ENCODE results near the gene UBE2M.

The UBE2M gene

DNA sequence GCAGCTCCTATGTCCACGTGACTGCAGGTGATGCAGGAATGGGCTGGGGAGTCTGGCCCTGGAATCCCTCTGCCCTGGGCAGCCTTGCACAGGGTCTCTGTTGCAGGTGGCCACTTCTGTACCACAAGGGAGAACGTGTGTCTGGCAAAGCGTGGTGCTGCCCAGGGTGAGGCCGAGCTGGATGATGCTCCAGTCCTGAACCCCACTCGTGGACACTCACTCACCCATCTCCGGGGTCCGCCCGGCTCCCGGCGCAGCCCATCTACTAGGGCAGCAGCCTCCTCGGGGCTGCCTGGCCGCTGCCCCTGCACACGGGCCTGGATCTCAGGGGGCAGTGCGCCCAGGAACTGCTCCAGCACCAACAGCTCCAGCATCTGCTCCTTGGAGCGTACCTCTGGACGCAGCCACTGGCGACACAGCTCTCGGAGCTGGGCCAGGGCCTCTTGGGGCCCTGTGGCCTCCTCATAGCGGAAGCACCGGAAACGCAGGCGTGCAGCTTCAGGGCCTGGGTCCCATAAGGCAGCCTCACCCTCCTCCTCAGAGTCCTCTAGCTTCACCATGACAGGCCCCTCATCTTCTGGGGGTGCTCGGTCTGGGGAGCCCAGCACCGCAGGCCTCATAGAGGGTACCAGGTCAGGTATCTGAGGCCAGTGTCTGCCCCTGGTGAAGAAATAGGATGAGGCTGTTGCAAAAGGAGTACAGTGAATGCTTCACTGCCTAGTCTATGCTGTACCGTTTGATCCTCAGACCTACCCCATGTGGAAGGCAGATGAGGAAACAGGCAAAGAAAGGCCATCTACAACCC is 12.6 kb upstream of the UBE2M start:
- no peak for DNase-seq

DNA sequence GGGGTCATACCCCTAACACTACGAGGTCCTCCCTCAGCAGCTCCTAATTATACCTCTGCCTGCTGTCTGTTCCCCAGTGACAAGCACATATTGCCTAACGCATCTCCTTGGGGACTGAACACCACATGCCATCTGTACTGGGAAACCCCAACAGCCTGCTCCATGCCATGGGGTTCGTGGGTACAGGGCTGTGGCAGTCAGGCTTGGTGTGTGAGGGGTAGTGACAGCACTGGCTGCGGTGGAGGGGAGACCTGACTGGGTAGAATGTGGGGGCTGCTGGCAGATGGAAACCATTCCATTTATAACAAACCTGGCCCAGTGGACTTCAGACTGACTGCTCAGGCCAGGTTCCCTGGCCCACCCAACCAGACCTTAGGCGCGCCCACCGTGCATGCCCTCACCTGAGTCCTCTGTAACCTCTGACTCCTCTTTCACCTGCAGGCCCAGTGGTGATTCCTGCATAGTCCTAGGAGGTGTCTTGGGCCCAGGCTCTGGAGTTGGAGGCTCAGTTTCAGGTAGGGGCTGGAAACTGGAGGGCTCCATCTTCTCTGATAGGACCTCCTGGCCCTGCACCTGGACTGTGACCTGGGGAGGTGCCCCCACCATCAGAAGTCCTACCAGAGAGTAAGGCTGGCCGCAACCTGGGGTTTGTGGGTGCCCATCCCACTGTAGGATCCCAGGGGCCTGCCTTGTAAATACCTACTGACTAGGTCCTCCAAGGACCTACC is 11.7 kb upstream of the UBE2M start:
- DNase-seq = no peak

DNA sequence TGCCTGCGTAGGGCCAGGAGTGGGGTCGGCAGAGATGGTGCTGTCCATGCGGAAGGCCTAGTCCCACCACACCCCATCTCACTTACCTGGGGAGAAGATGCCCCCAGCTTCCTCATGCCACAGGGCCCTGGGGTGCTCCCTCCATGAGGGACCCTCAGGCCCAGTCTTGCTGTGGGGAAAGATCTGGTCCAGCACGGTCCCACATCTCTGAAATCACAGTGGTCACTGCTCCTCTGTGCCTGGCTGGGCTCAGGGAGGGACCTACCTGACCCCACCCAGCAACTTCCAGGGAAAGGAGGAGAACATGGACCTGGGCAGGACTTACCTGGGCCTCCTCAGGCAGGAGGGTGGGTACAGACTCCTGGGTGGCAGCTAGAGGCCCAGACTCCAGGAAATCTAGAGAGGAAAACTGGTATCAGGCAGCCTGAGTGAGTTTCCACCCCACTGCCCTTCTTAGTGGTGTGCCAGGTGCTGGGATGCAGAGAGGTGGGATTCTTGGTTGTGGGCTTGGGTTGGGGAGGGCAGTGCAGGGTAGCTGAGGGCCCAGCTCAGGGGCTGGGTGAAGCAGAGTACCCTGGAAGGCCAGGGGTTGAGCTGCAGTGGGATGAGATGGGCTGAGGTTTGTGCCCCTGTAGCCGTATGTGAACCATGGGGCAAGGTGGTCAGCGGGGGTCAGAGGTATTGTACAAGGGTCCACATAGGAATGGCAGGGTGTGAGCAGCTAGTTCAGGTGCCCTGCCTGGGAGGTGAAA is 11.0 kb upstream of the UBE2M start:
- no peak for DNase-seq

DNA sequence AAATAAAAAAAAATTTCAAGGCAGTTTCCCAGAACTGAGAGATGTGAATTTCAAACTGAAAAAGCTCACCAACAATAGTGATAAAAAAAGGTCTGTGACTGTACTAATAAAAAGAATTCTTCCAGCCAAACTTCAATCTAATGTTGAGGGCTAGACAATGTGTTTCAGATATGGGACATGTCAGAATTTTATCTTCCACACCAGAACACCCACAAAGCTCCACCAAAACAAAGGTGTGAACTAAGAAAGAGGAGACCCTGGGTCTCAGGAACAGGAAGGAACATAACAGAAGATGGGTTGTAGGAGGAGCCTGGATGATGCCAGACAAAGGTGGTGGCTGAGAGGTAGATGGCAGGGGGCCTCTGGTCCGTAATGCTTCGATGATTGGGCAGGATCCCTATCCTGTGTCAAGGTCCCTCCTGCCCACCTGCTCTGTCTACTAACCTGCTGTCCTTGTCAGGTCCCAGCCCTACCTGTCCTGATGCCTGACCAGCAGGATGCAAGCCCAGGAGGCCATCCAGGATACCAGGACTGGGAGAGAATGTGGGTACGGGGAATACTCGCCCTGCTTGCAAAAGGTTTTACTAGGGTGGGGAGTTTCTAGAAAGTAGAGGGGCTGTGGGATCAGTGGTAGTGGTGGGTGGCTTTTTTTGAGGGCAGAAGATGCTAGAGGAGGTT is 10.2 kb upstream of the UBE2M start:
- DNase-seq = no peak

DNA sequence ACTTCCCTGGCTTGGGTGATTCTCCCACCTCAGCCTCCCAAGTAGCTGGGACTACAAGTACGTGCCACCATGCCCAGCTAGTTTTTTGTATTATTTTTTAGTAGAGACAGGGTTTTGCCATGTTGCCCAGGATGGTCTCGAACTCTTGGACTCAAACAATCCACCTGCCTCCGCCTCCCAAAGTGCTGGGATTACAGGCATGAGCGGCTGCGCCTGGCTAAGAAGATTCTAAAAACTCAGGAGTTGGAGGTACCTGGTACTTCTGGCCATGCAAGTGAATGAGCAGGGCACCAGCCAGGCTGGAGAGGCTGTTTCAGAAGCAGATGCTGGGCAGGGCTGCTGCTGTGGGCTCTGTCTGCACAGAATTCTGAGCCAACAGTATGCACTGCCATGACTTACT is 8.6 kb upstream of the UBE2M start:
- no peak for DNase-seq

DNA sequence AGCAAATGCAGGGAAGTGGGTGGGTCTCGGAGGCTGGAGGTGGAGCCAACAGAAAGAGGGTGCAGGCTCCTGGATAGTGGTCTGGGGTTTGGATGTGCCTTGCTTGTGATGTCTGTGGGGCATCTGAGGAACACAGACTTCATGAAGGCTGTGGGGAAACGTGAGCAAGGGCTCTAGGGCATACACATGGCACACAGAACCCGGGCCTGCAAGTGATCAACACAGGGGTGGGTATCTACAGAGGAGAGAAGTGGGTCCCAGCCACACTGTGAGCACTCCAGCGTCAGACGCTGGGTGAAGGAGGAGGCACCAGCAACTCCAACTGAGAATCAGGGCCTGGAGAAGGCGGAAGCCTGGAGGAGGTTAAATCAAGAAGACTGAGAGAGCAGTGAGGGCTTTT is 5.4 kb upstream of the UBE2M start:
- no peak for DNase-seq

DNA sequence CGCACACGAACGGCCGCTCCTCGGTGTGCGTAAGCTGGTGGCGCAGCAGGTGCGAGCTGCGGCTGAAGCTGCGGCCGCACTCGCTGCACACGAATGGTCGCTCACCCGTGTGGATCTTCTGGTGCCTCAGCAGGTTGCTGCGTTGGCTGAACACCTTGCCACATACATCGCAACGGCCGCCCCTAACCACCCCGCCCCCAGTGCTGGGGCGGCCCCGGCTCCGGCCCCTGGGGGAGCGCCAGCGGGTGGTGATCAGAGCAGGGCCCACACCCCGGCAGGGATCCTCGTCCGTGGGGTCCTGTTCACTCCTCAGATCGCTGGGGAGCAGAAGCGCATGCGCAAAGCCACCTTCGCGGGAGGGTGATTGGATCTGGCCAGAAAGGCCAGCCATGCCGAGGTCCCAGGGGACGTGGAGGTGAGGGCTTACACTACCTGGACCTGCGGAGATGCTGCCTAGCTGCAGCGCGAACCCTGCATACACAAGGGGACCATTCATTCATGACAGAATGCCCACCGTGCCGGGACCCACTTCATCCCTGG is 4.7 kb upstream of the UBE2M start:
- no peak for DNase-seq

DNA sequence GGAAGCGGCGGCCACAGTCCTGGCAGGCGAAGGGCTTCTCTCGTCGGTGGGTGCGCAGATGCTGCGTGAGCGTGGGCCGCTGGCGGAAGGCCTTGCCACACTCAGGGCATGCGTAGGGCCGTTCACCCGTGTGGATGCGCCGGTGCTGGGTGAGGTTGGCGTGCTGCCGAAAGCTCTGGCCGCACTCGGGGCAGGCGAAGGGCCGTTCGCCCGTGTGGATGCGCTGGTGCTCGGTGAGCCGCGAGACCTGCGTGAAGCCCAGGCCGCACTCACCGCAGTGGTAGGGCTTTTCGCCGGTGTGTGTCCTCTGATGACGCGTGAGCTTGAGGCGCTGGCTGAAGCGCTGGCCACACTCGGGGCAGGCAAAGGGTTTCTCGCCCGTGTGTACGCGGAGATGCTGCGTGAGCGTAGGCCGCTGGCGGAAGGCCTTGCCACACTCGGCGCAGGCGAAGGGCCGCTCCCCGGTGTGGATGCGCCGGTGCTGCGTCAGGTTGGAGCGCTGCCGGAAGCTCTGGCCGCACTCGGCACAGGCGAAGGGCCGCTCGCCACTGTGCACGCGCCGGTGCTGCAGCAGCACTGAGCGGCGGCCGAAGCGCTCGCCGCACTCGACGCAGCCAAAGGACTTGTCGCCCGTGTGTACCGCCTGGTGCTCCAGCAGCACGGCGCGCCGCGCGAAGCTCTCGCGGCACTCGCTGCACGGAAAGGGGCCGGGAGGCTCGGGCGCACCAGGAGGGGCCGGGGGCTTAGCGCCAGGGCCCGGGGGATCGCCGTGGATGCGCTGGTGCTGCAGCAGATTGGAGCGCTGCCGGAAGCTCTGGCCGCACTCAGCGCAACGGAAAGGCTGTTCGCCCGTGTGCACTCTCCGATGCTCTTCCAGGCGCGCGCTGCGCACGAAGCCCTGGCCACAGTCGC is 4.0 kb upstream of the UBE2M start:
- DNase-seq = no peak

DNA sequence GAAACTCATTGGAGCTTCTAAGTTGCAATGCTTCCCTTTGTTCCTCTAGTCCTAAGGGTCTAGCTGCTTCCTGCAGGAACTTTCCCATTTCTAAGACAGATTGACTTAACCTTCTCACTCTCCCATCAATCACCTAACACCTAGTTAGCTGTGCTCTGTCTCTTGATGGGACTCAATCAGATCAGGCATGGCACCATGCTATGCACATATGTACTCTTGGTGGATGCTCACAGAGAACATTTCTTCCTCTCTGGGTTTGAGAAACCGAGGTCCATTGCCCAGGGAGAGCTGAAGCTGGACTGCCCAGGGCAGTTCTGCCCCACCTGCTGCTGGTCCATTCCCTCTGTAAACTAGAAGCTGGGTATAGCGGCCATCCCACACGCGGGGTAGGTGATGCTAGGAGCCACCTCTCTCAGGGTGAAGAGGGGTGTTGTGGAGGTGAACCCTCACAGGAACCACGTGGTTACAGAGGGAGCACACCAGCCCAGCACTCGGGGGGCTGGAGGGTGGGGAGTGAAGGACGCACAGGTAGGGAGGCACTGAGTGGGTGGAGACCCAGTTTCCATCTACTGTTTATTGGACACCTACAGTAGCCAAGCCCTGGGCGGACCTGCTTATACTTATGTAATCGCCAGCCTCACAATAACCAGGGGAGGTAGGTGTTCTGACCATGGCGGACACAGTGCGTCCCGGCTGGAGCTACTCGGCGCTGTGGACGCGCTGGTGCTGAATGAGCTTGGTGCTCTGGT is 3.1 kb upstream of the UBE2M start:
- DNase-seq = no peak

DNA sequence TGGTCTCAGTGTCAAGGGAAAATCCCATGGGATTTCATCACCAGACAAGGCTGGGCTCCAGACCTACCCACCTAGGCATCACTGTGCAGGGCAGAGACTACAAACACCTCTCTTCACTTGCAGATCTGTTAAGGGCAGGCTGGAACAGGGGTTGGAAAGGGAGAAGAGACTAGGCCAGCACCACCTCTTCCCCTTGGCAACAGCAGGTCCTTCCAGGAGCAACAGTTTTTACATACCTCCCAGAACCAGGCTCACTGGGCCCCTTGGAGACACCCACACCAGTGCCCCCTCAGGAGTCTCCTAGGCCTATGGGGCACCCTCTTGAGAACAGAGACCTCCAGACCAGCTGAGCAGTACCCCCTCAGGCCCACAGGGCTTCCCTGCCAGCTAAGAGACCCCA is 2.5 kb upstream of the UBE2M start:
- DNase-seq = no peak

DNA sequence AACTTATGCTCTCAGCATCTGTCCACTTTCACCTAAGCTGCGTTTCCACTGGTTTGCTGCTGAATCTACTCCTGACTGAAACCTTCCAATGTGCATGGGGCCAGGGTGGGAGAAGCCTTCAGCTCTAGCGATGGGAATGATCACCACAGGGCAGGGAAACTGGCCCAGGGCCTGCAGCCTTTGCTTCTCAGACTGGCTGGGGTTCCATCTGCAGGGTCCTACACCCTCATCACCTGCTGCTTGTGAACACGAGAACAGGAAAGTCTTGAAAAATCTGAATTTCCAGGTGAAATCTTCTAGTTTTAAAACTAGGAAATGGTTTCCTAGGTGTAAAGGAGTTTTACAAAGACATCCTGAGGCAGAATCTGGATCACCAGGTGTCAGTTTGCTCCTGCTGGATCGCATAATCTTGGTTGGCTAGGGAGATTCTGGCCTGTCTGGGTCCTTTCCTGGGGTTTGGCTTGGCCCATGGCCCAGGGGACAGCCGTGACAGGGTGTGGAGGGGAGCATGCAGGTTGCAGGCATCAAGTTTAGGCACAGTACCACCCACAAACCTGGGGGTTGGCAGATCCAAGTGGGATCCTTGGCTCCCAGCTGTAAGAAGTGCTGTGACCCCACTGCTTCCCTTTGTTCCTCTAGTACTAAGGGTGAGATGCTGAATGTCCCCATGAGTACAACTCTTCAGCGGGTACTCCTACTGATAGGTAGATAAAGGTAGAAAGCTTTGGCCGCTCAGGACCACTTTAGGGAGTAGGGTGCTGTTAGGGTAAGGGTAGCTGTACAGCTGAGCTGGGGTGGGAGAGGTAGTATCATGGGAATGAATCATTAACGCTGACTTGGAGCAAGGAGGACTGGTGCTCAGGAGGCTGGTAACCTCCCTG is 1.8 kb upstream of the UBE2M start:
- DNase-seq = no peak

DNA sequence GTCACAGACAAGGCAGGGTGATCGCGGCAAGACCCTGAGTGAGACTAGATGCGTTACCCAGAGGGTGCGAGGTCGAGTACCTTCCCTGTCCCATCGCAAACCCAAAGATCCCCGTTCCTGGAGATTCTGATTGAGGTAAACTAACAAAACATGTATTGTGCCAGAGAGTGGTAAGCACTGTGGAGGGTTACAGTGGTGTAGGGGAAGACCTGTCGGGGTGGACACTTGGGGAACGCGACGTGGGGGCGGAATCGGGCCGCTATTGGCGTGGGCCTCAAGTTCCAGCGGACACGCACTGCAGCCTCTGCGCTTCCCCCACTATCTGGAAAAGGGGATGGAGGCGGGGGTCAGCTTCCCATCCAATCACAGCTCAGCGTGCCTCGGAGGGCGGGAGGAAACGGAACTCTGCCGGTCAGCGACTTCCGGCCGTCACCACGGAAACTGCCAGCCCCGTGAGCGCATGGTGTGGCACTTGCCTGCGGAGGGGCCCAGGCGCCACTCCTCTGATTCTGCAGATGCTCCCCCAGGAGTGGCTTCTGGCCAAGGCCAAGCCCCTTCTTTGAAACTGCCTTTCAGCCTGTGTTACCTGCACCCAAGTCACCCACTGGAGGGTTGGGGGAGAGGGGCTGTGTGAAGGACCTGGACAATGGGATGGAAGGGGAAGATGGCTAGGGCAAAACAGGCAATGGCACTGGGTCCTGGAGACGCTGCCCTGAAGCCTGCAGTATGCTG is 1.0 kb upstream of the UBE2M start:
- DNase-seq = no peak

DNA sequence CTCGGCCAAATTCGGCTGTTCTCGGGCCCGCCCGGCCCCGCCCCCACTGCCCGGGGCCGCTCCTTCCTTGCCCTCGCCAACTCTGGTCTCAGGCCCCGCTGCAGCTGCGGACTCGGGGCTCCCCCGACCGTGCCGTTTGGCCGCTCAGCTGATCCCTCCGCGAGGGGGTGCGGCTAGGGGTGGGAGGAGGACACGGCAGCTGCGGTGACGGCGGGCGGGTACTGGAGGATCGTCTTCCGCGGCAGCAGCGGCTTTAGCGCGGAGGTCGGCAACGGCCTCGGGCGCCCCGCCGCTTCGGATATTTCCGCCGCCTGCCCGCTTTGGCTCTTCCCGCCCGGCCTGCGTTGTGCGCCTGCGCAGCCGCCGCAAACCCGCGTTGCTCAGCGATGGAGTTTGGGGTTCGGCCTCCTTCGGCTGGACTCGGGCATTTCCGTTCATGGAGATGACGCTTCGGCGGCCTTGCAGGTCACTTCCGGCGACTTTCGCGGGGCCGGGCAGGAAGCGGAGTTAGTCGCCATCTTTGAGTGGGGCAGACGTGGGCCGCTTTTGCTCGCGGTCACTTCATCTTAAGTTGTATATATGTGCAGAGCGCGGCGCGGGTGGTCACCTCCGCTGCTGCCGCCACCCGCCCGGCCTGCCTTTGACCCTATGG is 338 bp upstream of the UBE2M start:
- DNase-seq = no peak

DNA sequence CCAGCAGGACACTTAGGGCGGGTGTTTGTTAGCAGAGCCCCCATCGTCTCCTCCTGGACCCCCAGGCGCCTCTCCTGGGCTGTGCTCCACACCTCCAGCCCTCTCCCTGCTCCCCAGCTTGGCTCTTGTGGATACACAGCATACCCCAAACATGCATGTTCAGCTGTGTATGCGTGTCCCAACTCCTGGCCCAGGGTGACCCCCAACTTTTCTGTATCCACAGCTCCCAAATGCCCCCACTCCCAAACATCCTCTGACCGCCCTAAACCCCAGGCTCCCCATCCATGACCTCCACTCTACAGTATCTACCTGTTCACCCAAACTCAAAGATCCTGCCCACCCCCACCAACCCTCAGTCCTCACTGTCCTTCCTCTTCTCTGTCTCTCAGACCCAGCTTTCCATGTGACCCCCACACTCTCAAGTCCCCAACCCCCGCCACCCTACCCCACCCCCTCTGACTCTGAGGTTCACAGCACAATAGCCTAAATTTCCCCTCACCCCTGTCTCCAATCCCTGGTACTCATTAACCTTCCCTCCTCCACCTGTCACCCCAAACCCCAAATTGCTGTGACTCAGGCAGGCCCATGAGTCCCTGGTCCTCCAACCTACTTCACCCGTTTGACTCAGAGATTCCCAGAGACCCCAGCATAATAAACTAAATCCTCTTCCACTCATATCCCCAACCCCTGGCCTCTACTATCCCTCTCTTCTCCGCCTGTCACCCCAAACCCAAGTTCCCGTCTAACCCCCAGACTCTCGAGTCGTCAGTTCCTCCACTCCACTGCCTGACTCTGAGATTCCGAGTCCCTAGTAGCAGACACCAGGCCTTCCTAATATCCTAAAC is 968 bp downstream of the UBE2M start:
- DNase-seq = no peak

DNA sequence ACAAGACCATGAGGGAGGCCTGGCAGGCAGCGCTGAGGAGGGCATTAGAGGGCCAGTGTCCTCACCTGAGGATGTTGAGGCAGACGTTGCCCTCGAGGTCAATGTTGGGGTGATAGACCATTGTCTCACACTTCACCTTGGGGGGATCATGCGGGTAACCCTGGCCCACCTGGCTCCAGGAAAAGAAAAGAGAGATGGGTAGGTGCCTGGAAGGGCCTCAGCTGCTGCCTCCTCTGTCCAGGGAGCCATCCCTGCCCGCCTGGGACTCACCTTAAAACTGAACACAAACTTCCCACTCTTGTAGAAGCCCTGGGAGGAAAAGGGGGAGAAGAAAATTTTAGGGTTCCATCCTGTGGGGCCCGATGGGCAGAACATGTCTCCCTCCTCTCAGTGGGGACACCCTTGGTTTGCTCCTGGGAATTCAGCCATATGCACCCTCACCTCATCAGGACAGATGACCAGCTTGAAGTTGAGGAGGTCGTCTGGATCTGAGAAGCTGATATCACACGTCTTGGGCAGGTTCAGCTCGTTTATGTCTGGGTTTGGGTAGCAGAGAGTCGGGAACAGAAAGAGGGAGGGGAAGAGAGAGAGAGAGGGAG is 1.7 kb downstream of the UBE2M start:
- no peak for DNase-seq

DNA sequence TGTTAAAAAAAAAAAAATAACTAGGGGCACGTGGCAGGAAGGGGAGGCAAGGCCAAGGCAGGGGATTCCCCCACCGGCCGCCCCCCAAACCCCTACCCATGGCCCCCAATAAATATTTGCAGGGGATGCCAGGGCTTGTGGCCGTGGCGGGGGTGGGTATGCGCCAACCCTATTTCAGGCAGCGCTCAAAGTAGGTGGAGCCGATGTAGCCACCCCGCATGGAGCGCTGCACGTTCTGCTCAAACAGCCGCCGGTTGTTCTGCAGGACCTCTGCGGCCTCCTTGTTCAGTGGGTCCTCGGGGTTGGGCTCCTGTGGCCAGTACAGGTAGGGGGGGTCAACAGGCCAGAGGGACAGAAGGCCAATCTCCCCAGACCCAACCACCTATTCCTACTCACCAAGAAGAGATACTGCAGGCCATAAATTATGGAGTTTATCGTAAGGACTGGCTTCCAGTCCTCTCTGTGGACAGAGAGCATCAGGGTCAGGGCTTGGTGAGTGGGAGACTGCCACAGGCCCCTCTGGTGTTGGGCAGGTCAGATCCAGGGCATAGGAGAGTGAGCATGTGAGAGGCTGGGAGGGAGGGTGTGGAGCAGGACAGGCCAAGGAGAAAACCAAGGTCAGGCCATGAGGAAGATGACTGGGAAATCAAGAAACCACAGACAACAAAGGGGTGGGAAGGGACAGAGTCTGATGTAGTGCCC is 2.3 kb downstream of the UBE2M start:
- no peak for DNase-seq

All from NCI-H1436 treated with DMSO at 0.1 percent for 48 hours (cell line).